Hepatocyte (in vitro differentiated cells): ENCODE measurements around the gene MACROD2. TPM values are rescaled to one million over a fixed set of nuclear protein-coding genes. Genes with fewer than 3 reads are reported as not detected.

Experiments used
- DNase-seq: peaks from one replicate; pipeline ENCODE4 v3.0.0-alpha.2; 2016; ENCODE audit warnings: low spot score
- H2AFZ ChIP-seq: fragments of 200-600 bp; sonication (generic); 2 replicates; pipeline ENCODE4 v1.6.0; 2016; ENCODE audit warnings: antibody characterized with exemption, mild to moderate bottlenecking
- H3K27ac ChIP-seq: fragments of 200-600 bp; sonication (generic); 2 replicates; pipeline ENCODE4 v1.5.1; 2016; ENCODE audit warnings: mild to moderate bottlenecking
- H3K27me3 ChIP-seq: fragments of 200-600 bp; sonication (generic); 2 replicates; pipeline ENCODE4 v1.6.1; 2016
- H3K36me3 ChIP-seq: fragments of 200-600 bp; sonication (generic); replicated peaks from 2 replicates; pipeline ENCODE4 v1.5.1; 2016; ENCODE audit warnings: low read depth; ENCODE audit not compliant: insufficient read depth
- H3K4me1 ChIP-seq: fragments of 200-600 bp; sonication (generic); 2 replicates; pipeline ENCODE4 v1.5.1; 2016; ENCODE audit warnings: mild to moderate bottlenecking, moderate library complexity; ENCODE audit not compliant: insufficient read depth
- H3K4me2 ChIP-seq: fragments of 200-600 bp; sonication (generic); 2 replicates; pipeline ENCODE4 v1.6.0; 2016
- H3K4me3 ChIP-seq: fragments of 200-600 bp; sonication (generic); 2 replicates; pipeline ENCODE4 v1.5.1; 2016; ENCODE audit warnings: mild to moderate bottlenecking
- H3K79me2 ChIP-seq: fragments of 200-600 bp; sonication (generic); 2 replicates; pipeline ENCODE4 v1.6.0; 2017; ENCODE audit warnings: mild to moderate bottlenecking
- H3K9me2 ChIP-seq: fragments of 200-600 bp; sonication (generic); replicated peaks from 2 replicates; pipeline ENCODE4 v1.6.0; 2017; ENCODE audit warnings: mild to moderate bottlenecking; ENCODE audit not compliant: insufficient read depth
- H3K9me3 ChIP-seq: fragments of 200-600 bp; sonication (generic); 2 replicates; pipeline ENCODE4 v1.5.1; 2016; ENCODE audit warnings: low read depth, mild to moderate bottlenecking
- H4K20me1 ChIP-seq: fragments of 200-600 bp; sonication (generic); 2 replicates; pipeline ENCODE4 v1.6.0; 2016; ENCODE audit warnings: mild to moderate bottlenecking; ENCODE audit not compliant: insufficient read depth, poor library complexity, severe bottlenecking
- CTCF ChIP-seq: fragments of 200-600 bp; sonication (generic); IDR thresholded peaks from 2 replicates; pipeline ENCODE4 v1.5.1; 2016; ENCODE audit warnings: antibody characterized with exemption, mild to moderate bottlenecking; ENCODE audit not compliant: poor library complexity
- EZH2 ChIP-seq: fragments of 200-600 bp; sonication (generic); IDR thresholded peaks from 2 replicates; pipeline ENCODE4 v1.6.1; 2016; ENCODE audit warnings: antibody characterized with exemption, mild to moderate bottlenecking, borderline replicate concordance
- EZH2phosphoT487 ChIP-seq: fragments of 200-600 bp; sonication (generic); IDR thresholded peaks from one replicate; pipeline ENCODE4 v1.6.1; 2018; ENCODE audit warnings: antibody characterized with exemption, mild to moderate bottlenecking, low read depth, moderate library complexity; ENCODE audit not compliant: unreplicated experiment, severe bottlenecking
- WGBS: methylation state at CpG from one replicate; pipeline ENCODE4 v1.1.6; 2016; ENCODE audit warnings: low lambda C conversion rate; ENCODE audit errors: missing lambda C conversion rate; 5-methylcytosine and 5-hydroxymethylcytosine counted together
- polyA plus RNA-seq: library from polyadenylated mRNA; unstranded; fragments of >200 nt; fragmentation: Nextera tagmentation; extraction: Ambion mirVana; gene quantifications from 2 replicates; pipeline ENCODE4 v1.2.1, GENCODE V29; 2016
- total RNA-seq: library from RNA; depleted of rRNA; stranded (reverse); fragments of >200 nt; gene quantifications from 2 replicates; pipeline ENCODE4 v1.2.3, GENCODE V29; 2014

Gene MACROD2
- total and polyA plus RNA-seq, 2 experiments from 2014 or later, result 2.4 to 3.1 TPM

- no peaks in the 10 kb centered on the region for H3K27me3 ChIP-seq
- H4K20me1 ChIP-seq, result no peaks in the 10 kb centered on the region
- H3K36me3 ChIP-seq, result no peaks in the 10 kb centered on the region
- no peak overlapping the region for H3K4me3 ChIP-seq
- H3K79me2 ChIP-seq, result no peaks in the 10 kb centered on the region
- H3K4me2 ChIP-seq, result no peak overlapping the region
- H3K4me1 ChIP-seq, result peaks cover 17% of the 10 kb centered on the region
- H3K9me3 ChIP-seq, result no peaks in the 10 kb centered on the region
- H3K27ac ChIP-seq, result no peak overlapping the region
- DNase-seq, result no peak
- 89% methylated on average over 4 of the region's 4 CpGs for WGBS
- H2AFZ ChIP-seq, result no peak overlapping the region
- H3K9me2 ChIP-seq, result no peaks in the 10 kb centered on the region
- TF ChIP-seq EZH2phosphoT487 (no peak), EZH2 (no peak), CTCF (no peak)
Measured at GRCh38 chr20:15449061-15449460, 1453.7 kb downstream of the MACROD2 start.

- H3K4me1 ChIP-seq, result peaks cover 5% of the 10 kb centered on the region
- H2AFZ ChIP-seq, result no peak overlapping the region
- H3K9me2 ChIP-seq, result no peaks in the 10 kb centered on the region
- no peaks in the 10 kb centered on the region for H3K9me3 ChIP-seq
- H3K36me3 ChIP-seq, result no peaks in the 10 kb centered on the region
- 78% methylated on average over 2 of the region's 2 CpGs for WGBS
- DNase-seq, result no peak
- no peak overlapping the region for H3K27ac ChIP-seq
- no peak for TF ChIP-seq EZH2
- TF ChIP-seq EZH2phosphoT487, result no peak
- TF ChIP-seq CTCF, result no peak
- H3K4me3 ChIP-seq, result no peak overlapping the region
- H3K4me2 ChIP-seq, result no peak overlapping the region
- no peaks in the 10 kb centered on the region for H3K27me3 ChIP-seq
- H4K20me1 ChIP-seq, result no peaks in the 10 kb centered on the region
- H3K79me2 ChIP-seq, result no peaks in the 10 kb centered on the region
Measured at GRCh38 chr20:15451241-15451640, 1455.9 kb downstream of the MACROD2 start.

- no peak for DNase-seq
- Histone ChIP-seq H3K4me2 (no peak overlapping the region), H3K79me2 (no peaks in the 10 kb centered on the region), H3K9me2 (no peaks in the 10 kb centered on the region), H3K36me3 (no peaks in the 10 kb centered on the region), H3K27me3 (no peaks in the 10 kb centered on the region), H3K4me1 (no peaks in the 10 kb centered on the region), H3K4me3 (no peak overlapping the region), H2AFZ (no peak overlapping the region), H3K27ac (peak overlapping the region; percentile 63), H3K9me3 (no peaks in the 10 kb centered on the region), H4K20me1 (no peaks in the 10 kb centered on the region)
- 51% methylated on average over 4 of the region's 4 CpGs for WGBS
- TF ChIP-seq EZH2phosphoT487 (no peak), EZH2 (no peak), CTCF (no peak)
Measured at GRCh38 chr20:15455279-15455678, 1460.0 kb downstream of the MACROD2 start.

GRCh38 chr20:15461938-15462337 is 1466.6 kb downstream of the MACROD2 start:
- Histone ChIP-seq H3K27ac (no peak overlapping the region), H4K20me1 (no peaks in the 10 kb centered on the region), H3K9me2 (no peaks in the 10 kb centered on the region), H3K4me1 (peaks cover 3% of the 10 kb centered on the region), H3K27me3 (no peaks in the 10 kb centered on the region), H3K4me3 (no peak overlapping the region), H3K9me3 (no peaks in the 10 kb centered on the region), H2AFZ (no peak overlapping the region), H3K4me2 (no peak overlapping the region), H3K36me3 (no peaks in the 10 kb centered on the region), H3K79me2 (no peaks in the 10 kb centered on the region)
- no peak for DNase-seq
- TF ChIP-seq CTCF, result no peak
- no peak for TF ChIP-seq EZH2
- no peak for TF ChIP-seq EZH2phosphoT487
- WGBS, result 67% methylated on average over 4 of the region's 4 CpGs
